Adipocyte (in vitro differentiated cells): ENCODE measurements around the gene GAK.

Experiments
- DNase-seq: peaks from one replicate; pipeline ENCODE4 v3.0.0-alpha.2; 2015; ENCODE audit warnings: low read depth
- H3K27me3 ChIP-seq: replicated peaks from 2 replicates; pipeline ENCODE4 v1.7.0; 2013; ENCODE audit warnings: mild to moderate bottlenecking, low read length, moderate library complexity; ENCODE audit not compliant: control insufficient read depth, insufficient read depth
- H3K36me3 ChIP-seq: 2 replicates; pipeline ENCODE4 v1.7.0; 2013; ENCODE audit warnings: low read length, mild to moderate bottlenecking, moderate library complexity; ENCODE audit not compliant: control insufficient read depth, insufficient read depth, severe bottlenecking
- H3K4me1 ChIP-seq: 2 replicates; pipeline ENCODE4 v1.7.0; 2013; ENCODE audit warnings: mild to moderate bottlenecking, low read length, moderate library complexity; ENCODE audit not compliant: control insufficient read depth, insufficient read depth
- H3K4me3 ChIP-seq: 2 replicates; pipeline ENCODE4 v1.7.0; 2013; ENCODE audit warnings: mild to moderate bottlenecking, low read length, moderate library complexity
- H3K9ac ChIP-seq: 2 replicates; pipeline ENCODE4 v1.7.0; 2013; ENCODE audit warnings: mild to moderate bottlenecking, low read length, moderate library complexity
- H3K9me3 ChIP-seq: 2 replicates; pipeline ENCODE4 v1.7.0; 2013; ENCODE audit warnings: mild to moderate bottlenecking, low read length, moderate library complexity; ENCODE audit not compliant: control insufficient read depth

Gene GAK

GRCh38 chr4:857461-857860 lies 74.7 kb downstream of the GAK start:
- H3K9ac ChIP-seq = no peak overlapping the region
- no peak for DNase-seq
- no peak overlapping the region for H3K4me3 ChIP-seq
- H3K36me3 ChIP-seq = peaks cover 61% of the 10 kb centered on the region
- no peaks in the 10 kb centered on the region for H3K27me3 ChIP-seq
- no peaks in the 10 kb centered on the region for H3K4me1 ChIP-seq
- no peaks in the 10 kb centered on the region for H3K9me3 ChIP-seq

- Histone ChIP-seq H3K36me3 (peaks cover 58% of the 10 kb centered on the region), H3K9ac (no peak overlapping the region), H3K9me3 (no peaks in the 10 kb centered on the region), H3K27me3 (no peaks in the 10 kb centered on the region), H3K4me3 (no peak overlapping the region), H3K4me1 (no peaks in the 10 kb centered on the region)
- no peak for DNase-seq
These were observed 75.8 kb downstream of the GAK start for GRCh38 chr4:856225-856901.

- DNase-seq = no peak
- no peaks in the 10 kb centered on the region for H3K27me3 ChIP-seq
- no peak overlapping the region for H3K9ac ChIP-seq
- no peak overlapping the region for H3K4me3 ChIP-seq
- no peaks in the 10 kb centered on the region for H3K4me1 ChIP-seq
- peaks cover 56% of the 10 kb centered on the region for H3K36me3 ChIP-seq
- H3K9me3 ChIP-seq = no peaks in the 10 kb centered on the region
These were observed 76.3 kb downstream of the GAK start for GRCh38 chr4:855880-856224.

GRCh38 chr4:854356-854755 lies 77.8 kb downstream of the GAK start:
- DNase-seq = no peak
- Histone ChIP-seq H3K9me3 (no peaks in the 10 kb centered on the region), H3K4me1 (no peaks in the 10 kb centered on the region), H3K36me3 (peaks cover 51% of the 10 kb centered on the region), H3K4me3 (no peak overlapping the region), H3K9ac (no peak overlapping the region), H3K27me3 (no peaks in the 10 kb centered on the region)

- peaks cover 44% of the 10 kb centered on the region for H3K36me3 ChIP-seq
- DNase-seq = no peak
These were observed 78.7 kb downstream of the GAK start for GRCh38 chr4:853416-853781.

GRCh38 chr4:851701-852430 lies 80.2 kb downstream of the GAK start:
- Histone ChIP-seq H3K9ac (no peak overlapping the region), H3K4me3 (no peak overlapping the region), H3K36me3 (peaks cover 37% of the 10 kb centered on the region), H3K27me3 (no peaks in the 10 kb centered on the region), H3K9me3 (no peaks in the 10 kb centered on the region), H3K4me1 (no peaks in the 10 kb centered on the region)
- DNase-seq = no peak

More at GRCh38 chr4:853416-853781, 78.7 kb downstream of the GAK start:
- Histone ChIP-seq H3K9me3 (no peaks in the 10 kb centered on the region), H3K4me3 (no peak overlapping the region), H3K4me1 (no peaks in the 10 kb centered on the region), H3K9ac (no peak overlapping the region), H3K27me3 (no peaks in the 10 kb centered on the region)

- Histone ChIP-seq H3K4me3 (no peak overlapping the region), H3K4me1 (peaks cover 8% of the 10 kb centered on the region), H3K9me3 (no peaks in the 10 kb centered on the region), H3K36me3 (peaks cover 32% of the 10 kb centered on the region), H3K27me3 (no peaks in the 10 kb centered on the region), H3K9ac (no peak overlapping the region)
- no peak for DNase-seq
These were observed 81.7 kb downstream of the GAK start for GRCh38 chr4:850323-850945.

GRCh38 chr4:849478-850175 lies 82.5 kb downstream of the GAK start:
- Histone ChIP-seq H3K9me3 (no peaks in the 10 kb centered on the region), H3K4me1 (peaks cover 16% of the 10 kb centered on the region), H3K27me3 (no peaks in the 10 kb centered on the region), H3K36me3 (peaks cover 32% of the 10 kb centered on the region), H3K9ac (no peak overlapping the region), H3K4me3 (no peak overlapping the region)
- DNase-seq = no peak

- DNase-seq = no peak
- peaks cover 26% of the 10 kb centered on the region for H3K36me3 ChIP-seq
- H3K9me3 ChIP-seq = no peaks in the 10 kb centered on the region
- H3K27me3 ChIP-seq = no peaks in the 10 kb centered on the region
- no peak overlapping the region for H3K4me3 ChIP-seq
- peaks cover 16% of the 10 kb centered on the region for H3K4me1 ChIP-seq
- no peak overlapping the region for H3K9ac ChIP-seq
These were observed 83.2 kb downstream of the GAK start for GRCh38 chr4:848803-849477.

- Histone ChIP-seq H3K27me3 (no peaks in the 10 kb centered on the region), H3K4me1 (peaks cover 16% of the 10 kb centered on the region), H3K9ac (no peak overlapping the region), H3K36me3 (peaks cover 26% of the 10 kb centered on the region), H3K9me3 (no peaks in the 10 kb centered on the region), H3K4me3 (no peak overlapping the region)
- no peak for DNase-seq
These were observed 83.8 kb downstream of the GAK start for GRCh38 chr4:848307-848691.

- Histone ChIP-seq H3K27me3 (no peaks in the 10 kb centered on the region), H3K4me1 (peaks cover 16% of the 10 kb centered on the region), H3K9ac (peak overlapping the region; percentile 56), H3K4me3 (peak overlapping the region; percentile 37), H3K9me3 (no peaks in the 10 kb centered on the region), H3K36me3 (peaks cover 15% of the 10 kb centered on the region)
- no peak for DNase-seq
These were observed 86.3 kb downstream of the GAK start for GRCh38 chr4:845836-846251.
